Stomach (tissue), 4 donors: ENCODE results near the gene TMEM116.

Experiments used
- POLR2A ChIP-seq, 4 donors: fragments of 450-650 bp; IDR thresholded peaks; one replicate each; pipeline ENCODE4 v1.6.1; 2016; ENCODE audit warnings: antibody characterized with exemption in 4 of 4, control low read depth in 2 of 4, mild to moderate bottlenecking in 1 of 4, moderate library complexity in 1 of 4
- TF ChIP-seq, protein P1 (sequence below), 7 experiments: fragments of 450-650 bp in 4 of 7; fragments of 200-600 bp in 3 of 7; sonication (generic) in 3 of 7; IDR thresholded peaks; one replicate each; pipeline ENCODE4 v1.5.1; 2016 to 2019; ENCODE audit warnings: antibody characterized with exemption in 7 of 7, control low read depth in 2 of 7, mild to moderate bottlenecking in 1 of 7

DNA sequence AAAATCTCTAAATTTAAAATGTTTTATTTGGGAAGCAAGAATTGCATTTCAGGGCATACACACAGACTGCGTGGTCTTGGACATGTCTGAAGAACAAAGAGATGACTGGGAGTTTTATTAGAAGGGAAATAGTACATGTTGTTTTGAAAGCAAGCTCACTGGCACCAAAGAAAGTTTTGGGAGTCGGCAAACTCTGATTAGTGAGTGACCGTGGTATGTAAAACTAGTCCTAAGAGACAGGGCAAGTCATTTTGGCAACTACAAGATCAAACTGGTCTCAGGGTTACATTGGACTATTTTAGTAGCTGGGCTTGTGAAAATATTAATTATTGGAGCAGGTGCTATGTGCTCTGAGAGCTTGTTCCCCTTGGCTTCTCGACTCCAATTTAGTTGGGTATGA, 14.9 kb downstream of the TMEM116 start:
- TF ChIP-seq, protein P1, sequence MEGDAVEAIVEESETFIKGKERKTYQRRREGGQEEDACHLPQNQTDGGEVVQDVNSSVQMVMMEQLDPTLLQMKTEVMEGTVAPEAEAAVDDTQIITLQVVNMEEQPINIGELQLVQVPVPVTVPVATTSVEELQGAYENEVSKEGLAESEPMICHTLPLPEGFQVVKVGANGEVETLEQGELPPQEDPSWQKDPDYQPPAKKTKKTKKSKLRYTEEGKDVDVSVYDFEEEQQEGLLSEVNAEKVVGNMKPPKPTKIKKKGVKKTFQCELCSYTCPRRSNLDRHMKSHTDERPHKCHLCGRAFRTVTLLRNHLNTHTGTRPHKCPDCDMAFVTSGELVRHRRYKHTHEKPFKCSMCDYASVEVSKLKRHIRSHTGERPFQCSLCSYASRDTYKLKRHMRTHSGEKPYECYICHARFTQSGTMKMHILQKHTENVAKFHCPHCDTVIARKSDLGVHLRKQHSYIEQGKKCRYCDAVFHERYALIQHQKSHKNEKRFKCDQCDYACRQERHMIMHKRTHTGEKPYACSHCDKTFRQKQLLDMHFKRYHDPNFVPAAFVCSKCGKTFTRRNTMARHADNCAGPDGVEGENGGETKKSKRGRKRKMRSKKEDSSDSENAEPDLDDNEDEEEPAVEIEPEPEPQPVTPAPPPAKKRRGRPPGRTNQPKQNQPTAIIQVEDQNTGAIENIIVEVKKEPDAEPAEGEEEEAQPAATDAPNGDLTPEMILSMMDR (IDR thresholded peaks at IDR 0.05) = no peak
- no peak for TF ChIP-seq POLR2A (IDR thresholded peaks at IDR 0.05)
